HG02840 (cell line): Measurements from ENCODE around the gene EIF2AK3.
"Not testable (repeated sequence)": the region's sequence is repeated elsewhere in the genome, so short reads cannot be mapped to it uniquely, and the experiment has no call there.

ENCODE experiments used
- ATAC-seq: cut with Tn5 transposase; IDR thresholded peaks from one replicate; pipeline ENCODE4 v1.9.1; 2021; ENCODE audit warnings: mild to moderate bottlenecking, moderate library complexity, moderate number of reproducible peaks; ENCODE audit not compliant: unreplicated experiment, low FRiP score

EIF2AK3 gene

DNA sequence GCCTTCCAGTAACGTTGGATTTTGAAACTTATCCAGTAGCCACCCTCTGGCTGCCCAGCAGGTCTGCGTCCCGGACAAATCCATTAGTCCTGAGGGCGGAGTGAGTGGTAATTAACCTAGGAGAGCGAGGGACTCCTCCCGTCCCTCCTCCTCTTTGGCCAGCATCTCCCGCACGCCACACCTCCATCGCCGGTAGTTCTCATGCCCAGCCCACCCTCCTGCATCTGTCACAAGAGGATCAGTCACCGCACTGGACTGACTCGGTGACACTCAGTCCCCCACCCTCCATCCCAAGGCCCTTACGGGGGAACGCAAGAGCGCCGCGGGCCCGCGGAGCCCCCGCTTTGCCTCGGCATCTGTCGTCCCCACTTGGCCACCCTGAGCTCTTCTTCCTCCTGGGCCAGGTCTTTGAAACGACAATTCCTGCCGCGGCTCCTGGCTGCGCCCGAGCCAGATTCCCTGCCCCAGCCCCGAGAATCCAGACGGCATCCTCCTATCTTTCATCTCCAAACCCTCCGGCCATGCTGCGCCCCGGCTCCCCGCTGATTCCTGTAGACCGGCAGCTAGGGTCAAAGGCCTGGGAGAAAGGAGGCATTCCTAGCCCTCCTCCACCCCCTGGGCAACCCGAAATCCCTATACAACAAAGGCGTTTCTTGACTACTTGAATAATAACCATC is 77.5 kb downstream of the EIF2AK3 start:
- ATAC-seq: no peak

DNA sequence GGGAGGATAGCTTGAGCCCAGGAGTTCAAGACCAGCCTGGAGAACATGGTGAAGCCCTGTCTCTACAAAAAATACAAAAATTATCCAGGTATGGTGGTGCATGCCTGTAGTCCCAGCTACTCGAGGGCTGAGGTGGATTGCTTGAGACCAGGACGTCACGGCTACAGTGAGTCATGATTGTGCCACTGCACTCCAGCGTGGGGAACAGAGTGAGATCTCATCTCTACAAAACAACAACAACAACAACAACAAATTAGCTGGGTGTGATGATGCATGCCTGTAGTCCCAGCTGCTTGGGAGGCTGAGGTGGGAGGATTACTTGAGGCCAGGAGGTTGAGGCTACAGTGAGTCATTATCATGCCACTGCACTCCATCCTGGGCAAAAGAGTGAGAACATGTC is 81.0 kb downstream of the EIF2AK3 start:
- ATAC-seq: not testable (repeated sequence)

DNA sequence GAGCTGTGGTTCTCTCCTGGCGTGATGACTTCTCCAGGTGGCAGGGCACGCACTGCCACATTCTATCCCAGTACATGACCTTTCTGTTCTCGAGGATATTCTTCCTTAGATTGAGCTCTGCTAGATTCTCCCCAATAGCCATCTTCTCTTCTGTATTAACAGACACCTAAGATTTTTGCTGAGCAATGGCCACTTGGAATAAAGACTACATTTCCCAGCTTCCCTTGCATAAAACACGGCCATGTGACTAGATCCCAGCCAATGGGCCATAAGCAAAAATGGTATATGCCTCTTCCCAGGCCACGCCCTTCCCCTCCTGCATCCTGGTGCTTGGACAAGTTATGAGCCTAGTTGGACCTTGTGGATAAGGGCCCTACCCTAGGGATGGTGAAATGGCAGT is 82.1 kb downstream of the EIF2AK3 start:
- no peak for ATAC-seq

DNA sequence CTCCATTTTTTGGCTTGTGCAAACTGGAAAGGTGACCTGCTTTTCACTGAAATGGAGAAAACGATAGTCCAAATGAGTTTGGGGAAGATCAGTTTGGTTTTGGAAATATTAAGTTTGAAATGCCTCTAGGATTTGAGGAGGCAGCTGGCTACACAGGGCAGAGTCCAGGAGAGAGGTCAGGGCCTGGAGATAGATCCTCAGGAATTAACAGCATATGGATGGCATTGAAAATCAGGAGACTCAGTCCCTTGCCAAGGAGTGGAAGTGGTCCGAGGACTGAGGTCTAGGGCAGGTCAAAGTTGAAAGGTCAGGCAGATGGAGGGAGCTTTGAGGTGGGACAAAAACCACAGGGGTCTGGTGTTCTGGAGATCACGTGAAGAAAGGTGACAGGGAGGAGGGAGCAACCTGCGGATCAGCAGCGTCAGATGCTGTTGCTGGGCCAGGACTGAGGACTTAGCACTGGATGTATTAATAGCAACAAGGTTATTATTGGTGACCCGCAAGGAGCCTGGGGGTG is 83.7 kb downstream of the EIF2AK3 start:
- no peak for ATAC-seq

DNA sequence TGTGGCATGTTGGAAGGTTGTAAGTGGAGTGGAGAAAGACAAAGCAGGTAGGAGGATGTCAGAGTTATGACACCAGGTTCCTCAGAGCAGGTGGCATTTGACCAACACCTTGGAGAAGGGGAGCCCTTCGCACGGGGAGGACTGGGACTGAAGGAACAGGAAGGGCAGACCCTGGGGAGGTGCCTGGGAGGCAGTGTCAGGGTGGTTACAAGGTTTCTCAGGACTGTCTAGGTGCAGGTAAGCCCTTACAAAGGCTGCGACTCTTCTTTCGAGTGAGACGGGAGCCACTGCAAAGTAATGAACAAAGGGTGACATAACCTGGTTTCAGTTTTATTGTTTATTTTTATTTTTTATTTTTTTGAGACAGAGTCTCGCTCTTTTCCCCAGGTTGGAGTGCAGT is 84.6 kb downstream of the EIF2AK3 start:
- no peak for ATAC-seq

DNA sequence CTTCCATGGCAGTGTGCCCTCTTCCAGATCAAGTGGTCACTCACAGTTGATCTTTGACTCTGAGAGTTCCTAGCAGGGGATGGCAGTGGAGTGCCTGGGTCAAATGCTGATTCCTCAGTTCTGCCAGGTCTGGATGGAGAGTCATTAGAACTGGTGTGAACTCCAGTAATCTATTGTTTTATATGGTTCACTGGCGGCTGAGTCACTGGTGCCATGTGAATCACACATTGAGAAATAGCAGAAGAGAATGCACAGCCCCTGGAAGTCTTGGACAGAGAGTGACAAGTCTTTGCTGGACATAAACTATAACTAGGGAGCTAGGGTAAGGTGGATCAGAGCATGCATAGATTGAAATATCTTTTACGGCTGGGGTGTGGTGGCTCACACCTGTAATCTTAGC is 86.9 kb downstream of the EIF2AK3 start:
- no peak for ATAC-seq

DNA sequence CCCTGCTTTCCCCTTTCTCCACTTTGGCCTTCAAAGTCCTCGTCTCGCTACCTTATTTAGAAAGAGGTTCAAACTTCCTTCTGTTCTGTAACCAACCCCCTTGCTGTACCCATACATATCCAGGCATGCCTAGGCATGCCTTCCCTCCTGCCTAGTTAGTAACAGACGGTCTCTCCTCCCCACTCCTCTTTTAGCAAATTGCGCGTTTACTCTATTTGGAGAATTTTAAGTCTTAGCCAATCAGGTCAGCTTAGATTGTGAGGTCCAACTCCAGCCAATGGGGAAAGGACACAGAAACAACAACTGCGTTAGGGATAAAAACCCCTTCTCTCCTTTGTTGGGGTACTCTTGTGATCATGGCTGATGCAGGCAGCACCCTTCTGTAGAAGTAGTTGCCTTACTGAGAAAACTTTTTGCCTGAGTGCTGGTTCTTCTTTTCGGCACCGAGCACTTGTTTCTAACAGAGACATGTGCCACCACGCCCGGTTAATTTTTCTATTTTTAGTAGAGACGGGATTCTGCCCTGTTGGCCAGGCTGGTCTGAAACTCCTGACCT is 88.8 kb downstream of the EIF2AK3 start:
- ATAC-seq: no peak

DNA sequence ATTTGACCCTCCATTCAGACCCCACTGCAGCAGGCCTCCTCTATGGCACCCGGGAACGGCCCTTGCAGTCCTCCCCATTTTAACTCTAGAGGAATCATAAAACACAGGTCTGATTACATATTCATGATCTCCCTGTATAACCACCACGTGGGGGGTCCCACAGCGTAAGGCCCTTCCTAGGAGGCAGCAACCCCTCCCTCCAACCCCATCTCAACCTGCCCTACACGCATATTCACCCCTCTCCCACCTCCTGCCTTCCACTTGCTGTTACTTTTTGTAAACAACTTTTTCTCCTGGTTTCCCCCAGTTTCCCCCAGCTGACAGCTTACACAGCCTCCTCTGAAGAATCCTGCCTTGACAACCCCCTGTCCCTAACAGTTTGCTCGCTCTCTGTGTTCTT is 89.6 kb downstream of the EIF2AK3 start:
- ATAC-seq: no peak

DNA sequence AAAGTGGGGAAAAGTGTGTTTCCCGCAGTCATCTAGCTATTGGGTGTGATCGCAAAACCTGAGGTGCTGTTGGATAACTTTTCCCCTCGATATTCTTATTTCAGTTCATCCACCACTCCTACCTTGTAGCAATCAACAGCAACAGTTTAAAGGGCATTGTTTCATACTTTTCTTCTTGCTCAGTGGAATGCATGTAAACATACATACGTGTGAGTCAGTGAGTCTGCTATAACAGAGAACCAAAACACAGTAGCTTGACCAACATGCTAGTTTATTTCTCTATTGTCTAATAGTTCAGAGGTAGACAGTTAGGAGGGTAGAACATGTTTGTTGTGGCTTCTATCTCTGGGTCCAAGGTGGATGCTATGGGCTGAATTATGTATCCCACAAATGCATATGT is 97.2 kb downstream of the EIF2AK3 start:
- no peak for ATAC-seq

DNA sequence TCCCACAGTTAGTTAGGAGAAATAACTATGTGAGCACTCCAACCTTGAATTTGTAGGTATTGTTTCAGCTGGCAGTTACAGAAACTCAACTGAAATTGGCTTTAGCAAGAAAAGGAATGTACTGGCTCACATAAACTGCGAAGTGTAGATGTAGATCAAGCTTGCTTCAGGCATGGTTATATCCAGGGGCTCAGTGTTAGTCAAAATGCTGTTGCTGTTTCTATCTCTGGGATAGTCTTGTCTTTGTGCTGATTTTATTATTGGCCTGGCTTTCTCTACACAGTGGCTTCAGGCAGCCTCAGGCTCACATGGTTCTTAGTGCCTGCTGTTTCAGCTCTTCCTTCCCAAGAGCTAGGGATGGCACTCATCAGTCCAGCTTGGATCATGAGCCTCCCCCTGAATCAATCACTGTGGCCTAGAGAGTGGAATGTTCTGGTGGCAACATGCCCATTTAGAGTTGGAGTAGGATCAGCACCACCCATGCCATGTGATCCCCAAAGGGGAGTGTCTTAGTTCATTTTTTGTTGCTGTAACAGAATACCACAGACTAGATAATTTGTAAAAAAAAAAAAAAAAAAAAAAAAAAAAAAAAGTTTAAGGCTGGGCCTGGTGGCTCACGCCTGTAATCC is 105.7 kb downstream of the EIF2AK3 start:
- no peak for ATAC-seq

DNA sequence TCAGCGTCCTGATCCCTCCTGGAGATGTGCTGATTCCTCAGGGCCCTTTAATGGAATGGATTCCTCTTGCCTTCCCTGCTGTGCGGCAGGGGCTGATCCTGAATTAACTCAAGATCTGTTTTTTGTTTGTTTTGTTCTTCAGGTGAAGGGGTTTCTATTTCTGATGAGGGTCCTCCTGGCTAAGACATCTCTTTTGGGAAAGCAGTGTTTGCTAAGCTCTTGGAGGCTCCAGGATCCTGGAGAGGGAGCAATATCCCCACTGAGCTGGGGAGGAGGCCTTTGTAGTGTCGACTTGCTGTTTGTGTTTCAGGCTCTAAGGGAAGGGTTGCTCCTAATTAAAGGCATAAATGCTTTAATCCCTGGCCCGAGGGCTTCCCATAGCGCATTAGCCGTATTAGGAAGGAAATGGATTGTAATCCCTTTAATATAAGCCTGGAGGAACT is 109.5 kb downstream of the EIF2AK3 start:
- ATAC-seq: no peak
